Stimulated activated CD8-positive, alpha-beta memory T cell treated with anti-CD3 and anti-CD28 coated beads, Interleukin-7, amount 100 ng/mL, for 4 hours (primary cell): ENCODE measurements around the gene SCN1B.
"Not testable (repeated sequence)": the region's sequence is repeated elsewhere in the genome, so short reads cannot be mapped to it uniquely, and the experiment has no call there.

Source experiments
- DNase-seq, 2 donors: peaks; one replicate each; pipeline ENCODE4 v3.0.0-alpha.2; 2020; ENCODE audit warnings: low read depth in 2 of 2

SCN1B gene

DNA sequence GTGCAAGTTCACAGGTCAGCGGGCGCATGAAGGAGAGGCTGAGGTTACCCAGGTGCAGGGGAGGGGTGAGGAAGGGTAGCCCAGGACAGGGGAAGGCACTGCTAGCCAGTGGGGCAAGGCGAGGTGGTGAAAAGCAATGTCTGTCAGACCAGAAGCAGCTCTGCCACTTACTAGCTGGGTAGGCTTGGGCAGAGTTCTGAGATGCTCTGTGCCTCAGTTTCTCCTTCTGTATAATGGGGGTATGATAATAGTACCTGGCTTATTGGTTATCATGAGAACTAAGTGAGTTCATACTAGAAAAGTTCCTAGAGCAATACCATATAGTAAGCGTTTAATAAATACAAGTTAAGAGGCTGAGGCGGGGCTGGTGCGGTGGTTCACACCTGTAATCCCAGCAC lies 14.3 kb upstream of the SCN1B start:
- no peak for DNase-seq

DNA sequence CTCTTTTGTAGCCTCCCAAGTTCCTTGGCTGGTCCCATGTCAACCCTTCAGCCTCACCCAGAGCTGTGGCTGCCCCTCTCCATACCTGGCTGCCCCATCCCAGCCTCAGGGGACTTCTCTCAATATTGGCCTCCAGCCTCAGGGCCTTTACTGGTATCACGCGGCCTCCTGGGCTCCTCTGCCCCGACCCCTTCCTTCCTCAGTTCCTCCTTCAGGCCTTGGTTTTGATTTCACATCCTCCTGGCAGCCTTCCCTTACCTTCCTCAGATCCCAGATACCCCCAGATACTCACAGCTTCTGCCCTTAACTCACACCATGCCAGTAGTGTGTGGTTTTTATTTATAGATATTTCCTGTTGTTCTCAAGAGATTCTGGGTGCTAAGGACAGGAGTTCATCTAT lies 12.8 kb upstream of the SCN1B start:
- DNase-seq, result no peak

DNA sequence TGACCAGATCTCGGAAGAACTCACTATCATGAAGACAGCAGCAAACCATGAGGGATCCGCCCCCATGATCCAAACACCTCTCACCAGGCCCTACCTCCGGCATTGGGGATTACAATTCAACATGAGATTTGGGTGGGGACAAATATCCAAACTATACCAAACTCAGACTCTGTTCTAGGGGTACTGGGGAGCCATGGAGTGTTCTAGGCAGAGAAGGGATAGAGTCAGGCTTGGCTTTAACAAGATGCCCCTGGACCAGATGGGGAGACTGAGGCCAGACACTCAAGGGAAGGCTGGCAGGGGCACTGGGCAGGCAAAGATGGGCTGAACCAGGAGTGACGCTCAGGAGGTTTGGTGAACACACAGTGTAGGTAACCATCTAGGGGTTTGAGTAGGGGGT lies 11.9 kb upstream of the SCN1B start:
- DNase-seq, result no peak

DNA sequence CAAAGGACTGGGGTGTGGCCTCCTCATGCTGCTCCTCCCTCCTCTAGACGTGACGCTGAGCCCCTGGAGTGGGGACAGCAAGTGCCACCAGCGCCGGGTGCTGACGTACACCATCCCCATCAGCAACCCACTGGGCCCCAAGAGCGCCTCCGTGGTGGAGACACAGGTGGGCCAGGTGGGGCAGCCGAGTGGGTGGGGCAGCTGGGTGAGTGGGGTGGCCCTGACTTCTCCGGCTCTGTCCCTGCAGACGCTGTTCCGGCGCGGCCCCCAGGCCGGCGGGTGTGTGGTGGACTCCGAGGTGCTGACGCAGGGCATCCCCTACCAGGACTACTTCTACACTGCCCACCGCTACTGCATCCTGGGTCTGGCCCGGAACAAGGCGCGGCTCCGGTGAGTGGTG lies 11.1 kb upstream of the SCN1B start:
- no peak for DNase-seq

DNA sequence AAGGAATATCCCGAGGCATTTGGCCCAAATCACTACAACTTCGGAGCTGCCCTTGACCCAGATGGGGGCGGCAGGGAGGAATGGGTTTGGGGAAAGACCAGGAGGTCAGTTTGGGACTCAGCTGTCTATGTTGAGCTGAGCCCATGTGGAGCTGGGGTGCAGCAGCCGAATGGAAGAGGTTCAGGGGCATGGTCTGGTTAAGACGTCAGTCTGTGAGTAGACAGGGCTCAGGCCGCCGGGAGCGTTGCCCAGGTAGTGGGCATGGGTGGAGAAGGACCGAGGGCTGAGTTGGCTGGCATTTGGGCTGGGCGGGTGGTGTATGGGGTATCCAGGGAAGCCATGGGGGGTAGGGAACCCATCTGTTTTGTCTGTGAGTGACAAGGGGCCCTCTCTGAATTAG lies 9.3 kb upstream of the SCN1B start:
- DNase-seq, result no peak

DNA sequence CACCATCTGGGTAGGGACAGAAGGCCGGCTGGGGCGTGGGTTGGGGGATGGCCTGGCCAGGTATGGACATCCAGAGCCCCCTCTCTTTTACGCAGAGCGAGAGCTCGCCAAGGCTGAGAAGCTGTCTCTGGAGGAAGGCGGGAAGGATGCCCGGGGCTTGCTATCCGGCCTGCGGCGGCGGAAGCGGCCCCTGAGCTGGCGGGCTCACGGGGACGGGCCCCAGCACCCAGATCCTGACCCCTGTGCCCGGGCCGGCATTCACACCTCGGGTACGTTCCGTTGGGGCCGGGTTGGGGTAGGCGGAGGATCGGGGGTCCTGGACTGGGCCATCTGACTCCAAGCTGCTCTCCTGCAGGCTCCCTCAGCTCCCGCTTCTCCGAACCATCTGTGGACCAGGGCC lies 8.7 kb upstream of the SCN1B start:
- DNase-seq, result no peak

DNA sequence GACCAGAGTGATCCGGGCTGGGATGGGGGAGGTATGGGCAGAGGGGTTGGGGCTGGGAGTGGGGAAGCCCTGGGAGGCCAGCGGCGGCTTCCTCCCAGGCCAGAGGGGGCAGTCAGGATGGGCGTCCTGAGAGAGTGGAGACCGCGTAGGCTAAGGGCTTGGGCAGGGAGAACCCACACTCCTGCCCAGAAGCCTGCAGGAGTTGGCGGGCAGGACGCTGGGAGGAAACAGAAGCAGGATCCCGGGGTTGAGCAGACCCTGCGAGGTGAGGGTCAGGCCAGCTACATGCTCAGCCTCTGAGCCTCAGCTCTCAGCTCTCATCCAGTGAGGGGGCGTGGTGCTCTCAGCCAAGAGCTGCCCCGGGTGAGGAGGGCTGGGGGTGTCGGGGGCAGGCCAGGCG lies 7.8 kb upstream of the SCN1B start:
- no peak for DNase-seq

DNA sequence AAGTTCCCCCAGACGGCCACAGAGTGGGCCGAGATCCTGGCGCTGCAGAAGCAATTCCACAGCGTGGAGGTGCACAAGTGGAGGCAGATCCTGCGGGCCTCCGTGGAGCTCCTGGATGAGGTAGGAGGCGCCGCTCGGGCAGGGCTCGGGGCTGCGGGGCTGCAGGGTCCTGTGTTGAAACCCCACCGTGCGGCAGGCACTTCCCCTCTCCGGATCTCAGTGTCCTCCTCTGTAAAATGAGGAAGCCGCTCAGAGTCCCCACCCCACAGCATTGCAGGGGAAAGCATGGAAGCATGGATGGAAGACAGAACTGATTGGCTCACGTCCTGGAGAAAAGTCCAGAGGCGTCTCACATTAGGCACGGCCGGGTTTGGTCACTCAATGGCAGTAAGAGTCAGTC lies 6.8 kb upstream of the SCN1B start:
- DNase-seq, result no peak

DNA sequence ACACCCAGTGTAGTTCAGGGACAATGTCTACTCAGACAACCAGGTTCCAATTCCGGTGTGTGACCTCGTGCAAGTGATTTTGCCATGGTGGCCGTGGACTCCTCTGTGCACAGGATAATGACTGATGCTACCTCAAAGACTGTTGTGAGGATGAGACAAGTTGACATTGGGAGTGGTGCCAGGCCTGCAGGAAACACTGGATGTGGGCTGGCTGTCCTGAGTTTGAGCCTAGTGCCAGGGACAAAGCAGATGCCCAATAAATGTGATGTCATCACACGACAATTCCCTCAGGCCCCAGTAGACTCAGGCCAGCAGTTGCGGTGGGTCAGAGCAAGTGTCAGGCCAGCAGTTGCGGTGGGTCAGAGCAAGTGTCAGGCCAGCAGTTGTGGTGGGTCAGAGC lies 6.2 kb upstream of the SCN1B start:
- DNase-seq, result no peak

DNA sequence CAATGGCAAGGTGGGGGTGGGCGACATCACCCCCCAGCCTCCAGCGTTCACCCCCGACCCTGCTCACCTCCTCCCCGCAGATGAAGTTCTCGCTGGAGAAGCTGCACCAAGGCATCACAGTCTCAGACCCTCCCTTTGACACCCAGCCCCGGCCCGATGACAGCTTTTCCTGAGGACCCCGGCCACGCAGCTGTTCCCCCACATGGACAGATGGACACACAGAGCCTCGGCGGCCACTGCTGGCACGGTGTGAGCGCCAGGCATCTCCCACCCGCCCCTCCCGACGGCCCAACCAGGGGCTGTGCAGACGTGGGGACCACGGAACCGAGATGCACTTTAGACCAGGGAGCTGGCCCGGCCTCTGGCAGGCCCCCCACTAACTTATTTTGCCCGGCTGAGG lies 4.3 kb upstream of the SCN1B start:
- no peak for DNase-seq

DNA sequence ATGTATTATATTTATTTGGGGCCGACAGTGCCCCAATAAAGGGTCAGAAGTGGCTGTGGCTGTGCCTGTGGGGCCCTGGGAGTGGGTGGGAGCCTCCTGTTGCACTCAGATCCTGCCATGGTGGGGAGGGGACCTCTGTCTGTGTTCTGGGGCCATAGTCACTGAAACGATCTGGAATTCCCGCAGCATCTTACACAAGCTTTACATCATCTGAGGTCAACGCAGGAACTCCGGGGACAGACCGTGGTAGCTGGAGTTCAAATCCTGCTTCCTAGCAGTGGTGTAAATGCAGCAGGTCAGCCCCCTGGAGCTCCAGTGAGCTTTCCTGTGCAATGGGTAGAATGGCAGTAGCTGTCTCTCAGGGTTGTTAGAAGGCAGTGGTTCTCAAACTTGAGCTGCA lies 3.9 kb upstream of the SCN1B start:
- DNase-seq, result no peak

DNA sequence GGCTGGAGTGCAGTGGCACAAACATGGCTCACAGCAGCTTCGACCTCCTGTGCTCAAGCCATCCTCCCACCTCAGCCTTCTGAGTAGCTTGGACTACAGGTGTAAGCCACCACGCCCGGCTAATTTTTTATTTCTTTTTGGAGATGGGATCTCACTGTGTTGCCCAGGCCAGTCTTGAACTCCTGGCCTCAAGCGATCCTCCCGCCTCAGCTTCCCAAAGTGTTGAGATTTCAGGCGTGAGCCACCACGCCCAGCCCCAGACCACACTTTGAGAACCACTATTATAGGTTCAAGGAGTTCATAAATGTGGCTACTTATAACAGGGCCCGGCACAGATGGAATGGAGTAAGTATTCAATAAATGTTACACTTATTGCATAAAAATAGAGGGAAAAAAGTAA lies 3.3 kb upstream of the SCN1B start:
- DNase-seq, result no peak

DNA sequence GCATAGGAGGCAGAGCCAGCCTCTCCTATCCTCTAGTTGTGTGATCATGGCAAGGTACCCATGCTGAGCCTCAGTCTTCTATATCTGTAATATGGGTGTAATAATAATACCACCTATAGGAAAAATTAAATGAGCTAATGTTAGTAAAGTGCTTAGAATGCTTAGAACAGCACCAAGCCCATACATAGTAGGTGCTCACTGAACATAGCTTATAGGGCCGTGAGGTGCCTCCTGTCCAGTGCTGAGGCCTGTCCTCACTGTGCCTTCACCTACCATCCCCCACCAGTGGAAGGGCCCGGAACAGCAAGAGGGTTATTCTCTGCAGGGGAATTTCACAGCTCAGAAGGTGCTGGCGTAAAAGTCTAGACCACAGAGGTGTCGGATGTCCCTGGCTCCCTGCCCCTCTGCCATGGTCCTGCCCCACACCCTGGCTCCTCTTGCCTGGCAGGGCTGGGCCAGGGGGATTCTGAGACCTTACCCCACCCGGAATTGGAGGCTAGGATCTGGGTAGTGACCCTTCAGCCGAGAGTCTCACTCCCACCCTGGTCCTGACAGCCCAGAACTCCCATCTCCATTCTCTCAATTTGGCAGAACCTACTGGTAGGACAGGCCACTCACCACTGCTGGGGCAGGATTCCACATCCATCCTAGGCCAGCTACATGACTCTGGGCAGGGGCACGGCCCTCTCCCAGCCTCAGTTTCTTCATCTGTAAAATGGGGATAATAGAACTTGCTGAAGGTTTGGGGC lies 2.2 kb upstream of the SCN1B start:
- DNase-seq, result no peak

DNA sequence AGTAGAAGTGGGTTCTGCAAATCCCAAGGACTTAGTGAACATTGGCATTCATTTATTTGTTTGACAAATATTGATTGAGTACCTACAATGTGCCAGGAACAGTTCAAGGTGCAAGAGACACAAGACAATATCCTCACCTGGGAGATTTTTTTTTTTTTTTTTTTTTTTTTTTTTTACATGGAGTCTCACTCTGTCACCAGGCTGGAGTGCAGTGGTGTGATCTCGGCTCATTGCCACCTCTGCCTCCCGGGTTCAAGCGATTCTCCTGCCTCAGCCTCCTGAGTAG lies 1.7 kb upstream of the SCN1B start:
- not testable (repeated sequence) for DNase-seq

DNA sequence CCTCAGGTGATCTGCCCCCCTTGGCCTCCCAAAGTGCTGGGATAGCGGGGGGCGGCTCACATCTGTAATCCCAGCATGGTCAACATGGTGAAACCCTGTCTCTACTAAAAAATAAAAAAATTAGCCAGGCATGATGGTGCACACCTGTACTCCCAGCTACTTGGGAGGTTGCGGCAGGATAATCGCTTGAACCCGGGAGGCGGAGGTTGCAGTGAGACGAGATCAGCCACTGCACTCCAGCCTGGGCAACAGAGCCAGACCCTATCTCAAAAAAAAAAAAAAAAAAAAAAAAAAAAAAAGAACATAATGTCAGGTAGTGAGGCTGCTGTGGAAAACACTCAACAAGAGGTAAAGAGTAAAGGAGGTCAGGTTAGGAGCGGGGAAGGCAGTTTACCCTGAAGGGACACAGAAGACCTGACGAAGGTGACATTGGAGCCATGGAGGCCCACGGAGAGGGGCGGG lies 964 bp upstream of the SCN1B start:
- not testable (repeated sequence) for DNase-seq

DNA sequence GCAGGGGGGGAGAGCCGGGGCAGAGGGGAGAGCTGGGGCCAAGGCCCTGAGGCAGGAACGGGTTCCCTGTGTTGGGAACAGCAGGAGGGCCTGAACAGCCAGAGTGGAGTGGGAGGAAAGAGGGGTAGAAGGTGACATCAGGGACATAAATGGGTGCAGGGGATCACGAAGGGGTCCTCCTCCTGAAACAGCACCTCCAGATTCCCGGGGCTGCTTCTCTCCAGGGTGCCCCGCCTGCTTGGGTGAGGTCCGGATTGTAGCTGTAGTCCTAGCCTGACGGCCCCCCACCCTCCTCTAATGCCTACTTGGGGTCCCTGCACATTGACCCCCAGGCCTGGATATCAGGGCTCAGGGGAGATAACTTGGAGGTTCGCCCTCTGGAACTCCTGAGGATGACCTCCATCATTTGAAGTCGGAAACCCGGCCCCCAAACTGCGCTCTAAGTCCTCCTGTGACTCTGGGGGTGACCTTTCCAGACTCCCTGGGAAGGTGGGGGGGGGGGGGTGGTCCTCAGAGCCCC lies 473 bp upstream of the SCN1B start:
- no peak for DNase-seq

DNA sequence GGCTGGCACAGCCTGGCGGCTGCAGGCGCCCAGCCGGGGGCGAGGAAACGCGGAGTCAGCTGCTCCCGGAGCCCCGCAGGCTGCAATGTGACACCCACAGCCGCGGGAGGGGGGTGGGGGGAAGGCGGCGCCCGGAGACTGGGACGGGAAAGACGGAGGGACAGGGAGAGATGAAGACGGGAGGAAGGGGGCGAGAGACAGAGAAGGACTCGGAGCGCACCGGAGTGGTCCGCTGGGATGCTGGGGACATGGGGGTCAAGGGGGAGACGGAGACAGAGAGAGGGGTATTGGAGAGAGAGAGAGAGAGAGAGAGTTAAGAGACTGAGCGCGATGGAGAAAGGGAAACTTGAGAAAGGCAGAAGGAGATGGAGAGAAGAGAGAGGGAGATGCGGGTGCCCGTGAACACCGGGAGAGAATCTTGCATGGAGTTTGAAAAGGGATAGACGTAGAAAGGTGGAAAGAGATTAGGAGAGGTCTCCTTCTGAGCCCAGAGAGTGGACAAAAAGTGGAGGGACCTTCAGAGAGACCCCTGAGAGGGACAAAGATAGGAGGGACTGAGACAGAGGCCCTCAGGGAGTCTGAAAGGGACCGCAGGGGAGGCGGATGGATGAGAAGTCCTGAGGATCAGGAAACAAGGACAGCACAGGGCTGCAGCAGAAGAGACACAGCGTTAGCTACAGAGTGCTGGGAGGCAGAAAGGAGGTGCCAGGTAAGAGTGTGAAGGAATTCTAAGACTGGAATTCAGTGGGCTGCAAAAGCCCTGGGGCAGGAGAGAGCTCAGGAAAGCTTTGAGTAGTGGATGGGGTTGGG lies 1.0 kb downstream of the SCN1B start:
- DNase-seq, result no peak

DNA sequence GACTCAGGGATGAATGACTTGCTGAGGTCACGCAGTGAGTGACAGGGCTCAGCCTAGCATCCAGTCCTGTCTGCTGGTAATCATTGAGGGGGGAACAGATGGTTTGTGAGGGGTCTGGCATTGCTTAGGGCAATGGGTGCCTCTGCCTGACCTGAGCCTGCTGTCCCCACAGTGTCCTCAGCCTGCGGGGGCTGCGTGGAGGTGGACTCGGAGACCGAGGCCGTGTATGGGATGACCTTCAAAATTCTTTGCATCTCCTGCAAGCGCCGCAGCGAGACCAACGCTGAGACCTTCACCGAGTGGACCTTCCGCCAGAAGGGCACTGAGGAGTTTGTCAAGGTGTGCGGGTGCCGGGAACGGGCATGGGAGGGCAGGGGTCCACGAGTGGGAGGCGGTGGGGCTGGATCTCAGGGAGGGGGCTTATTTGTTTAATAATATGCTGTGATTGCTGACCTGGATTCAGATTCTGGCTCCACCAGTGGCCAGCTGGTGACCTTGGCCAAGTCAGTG lies 2.1 kb downstream of the SCN1B start:
- no peak for DNase-seq

DNA sequence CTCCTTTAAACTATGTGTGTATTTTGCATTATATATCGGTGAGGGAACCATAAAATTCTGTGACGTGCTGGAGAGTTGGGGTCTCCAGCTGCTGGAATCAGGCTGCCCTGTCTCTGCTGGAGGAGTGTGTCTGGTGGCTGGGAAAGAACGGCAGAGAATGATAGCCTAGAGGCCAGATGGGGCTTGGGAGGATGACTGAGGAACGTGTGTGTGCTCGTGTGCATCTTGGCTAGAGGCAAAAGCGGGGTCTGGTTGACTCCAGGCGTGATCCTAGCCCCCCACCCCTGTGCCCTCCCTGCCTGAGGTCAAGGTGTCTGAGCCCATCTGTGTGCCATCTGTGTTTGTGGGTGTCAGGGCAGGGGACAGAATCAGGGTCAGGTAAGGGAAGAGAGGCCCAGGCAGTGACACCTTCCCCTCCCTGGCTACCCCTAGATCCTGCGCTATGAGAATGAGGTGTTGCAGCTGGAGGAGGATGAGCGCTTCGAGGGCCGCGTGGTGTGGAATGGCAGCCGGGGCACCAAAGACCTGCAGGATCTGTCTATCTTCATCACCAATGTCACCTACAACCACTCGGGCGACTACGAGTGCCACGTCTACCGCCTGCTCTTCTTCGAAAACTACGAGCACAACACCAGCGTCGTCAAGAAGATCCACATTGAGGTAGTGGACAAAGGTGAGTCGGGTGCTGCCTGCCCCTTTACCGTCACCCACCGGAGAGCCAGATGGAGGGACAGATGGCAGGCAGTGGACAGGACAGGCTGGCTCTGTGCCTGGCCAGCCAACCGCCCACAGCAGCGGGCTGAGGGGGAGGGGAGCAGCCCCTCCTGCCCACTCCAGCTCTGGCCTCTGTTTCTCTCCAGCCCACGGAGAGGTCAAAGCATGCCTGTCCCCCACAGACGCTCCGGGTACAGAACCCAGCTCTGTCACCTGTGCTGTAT lies 3.1 kb downstream of the SCN1B start:
- no peak for DNase-seq

DNA sequence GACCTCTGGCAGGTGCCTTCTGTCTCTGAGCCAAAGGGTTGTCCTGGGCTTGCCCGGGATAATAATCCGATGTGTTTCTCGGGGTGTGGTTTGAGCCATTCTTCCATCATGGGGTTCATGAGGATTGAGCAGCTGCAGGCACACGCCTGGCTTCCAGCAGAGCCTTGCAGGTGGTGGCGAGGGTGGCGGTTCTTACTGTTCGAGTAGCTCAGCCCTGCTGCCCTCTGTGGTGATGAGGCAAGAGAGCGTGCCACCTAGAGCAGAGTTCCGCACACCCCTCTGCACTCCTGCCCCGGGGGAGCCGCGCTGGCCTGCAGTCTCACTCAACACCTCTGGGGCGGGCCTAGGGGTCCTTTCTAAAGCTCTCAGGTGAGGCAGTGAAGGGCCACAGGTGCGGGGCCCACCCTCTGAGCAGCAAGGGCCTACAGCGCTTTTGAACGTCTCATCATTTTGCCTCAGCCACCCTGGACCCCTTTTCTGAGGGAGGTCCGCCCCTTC lies 3.8 kb downstream of the SCN1B start:
- no peak for DNase-seq

DNA sequence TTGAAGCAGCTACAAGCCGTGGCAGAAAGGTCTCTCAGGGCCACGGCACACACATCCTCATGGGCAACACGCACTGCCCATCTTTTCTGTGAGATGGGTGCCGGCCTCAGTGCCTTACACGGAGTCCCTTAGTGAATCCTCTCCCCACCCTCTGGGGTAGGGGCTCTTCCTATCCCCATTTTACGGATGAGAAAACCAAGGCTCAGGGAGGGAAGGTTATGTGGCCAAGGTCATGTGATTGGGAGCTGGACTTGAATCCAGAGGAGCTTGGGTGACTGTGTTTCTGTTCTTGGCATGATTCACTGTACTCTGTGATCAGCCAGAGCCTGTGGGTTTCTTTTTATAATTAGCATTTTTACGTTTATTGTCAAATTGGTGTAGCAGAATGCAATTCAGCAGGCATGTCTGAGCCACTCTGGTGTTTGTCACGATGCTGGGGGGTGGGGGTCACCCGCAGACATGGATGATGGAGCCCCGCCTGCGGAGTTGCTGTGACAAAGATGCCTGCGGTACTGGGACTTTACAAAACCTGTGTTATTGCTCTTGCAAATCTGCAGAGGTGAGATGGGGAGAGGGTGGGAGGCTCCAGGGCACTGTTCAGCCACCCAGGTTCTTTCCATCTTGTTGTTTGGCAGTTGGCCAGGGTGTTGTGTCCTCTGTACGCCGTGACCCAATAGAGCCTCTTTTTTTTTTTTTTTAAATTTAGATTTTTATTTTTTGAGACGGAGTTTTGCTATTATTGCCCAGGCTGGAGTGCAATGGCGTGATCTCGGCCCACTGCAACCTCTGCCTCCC lies 4.5 kb downstream of the SCN1B start:
- DNase-seq, result no peak
